Epithelial cell of proximal tubule (primary cell): ENCODE data around the gene MED17. TPM values are rescaled to one million over a fixed set of nuclear protein-coding genes. Genes with fewer than 3 reads are reported as not detected.
A peak's percentile ranks its signal among the peaks of the same experiment; 100 is the strongest.
"Not testable (repeated sequence)": the region's sequence is repeated elsewhere in the genome, so short reads cannot be mapped to it uniquely, and the experiment has no call there.

ENCODE experiments used
- DNase-seq: peaks from one replicate; pipeline ENCODE4 v3.0.0-alpha.2; 2011; ENCODE audit warnings: low read depth
- H3K4me3 ChIP-seq: 2 replicates; pipeline ENCODE4 v1.5.1; 2011; ENCODE audit warnings: low read depth, mild to moderate bottlenecking, low read length
- total RNA-seq: library from RNA; depleted of rRNA; stranded (reverse); fragments of >200 nt; gene quantifications from 2 replicates; pipeline ENCODE4 v1.2.3, GENCODE V29; 2015
- TF ChIP-seq, protein P1 (sequence below): conservative IDR thresholded peaks from 2 replicates; pipeline ENCODE4 v1.5.1; 2012; ENCODE audit warnings: low read depth, mild to moderate bottlenecking, low read length

MED17 gene
- total RNA-seq, 1 donor from 2014 or later: 26.9 TPM

DNA sequence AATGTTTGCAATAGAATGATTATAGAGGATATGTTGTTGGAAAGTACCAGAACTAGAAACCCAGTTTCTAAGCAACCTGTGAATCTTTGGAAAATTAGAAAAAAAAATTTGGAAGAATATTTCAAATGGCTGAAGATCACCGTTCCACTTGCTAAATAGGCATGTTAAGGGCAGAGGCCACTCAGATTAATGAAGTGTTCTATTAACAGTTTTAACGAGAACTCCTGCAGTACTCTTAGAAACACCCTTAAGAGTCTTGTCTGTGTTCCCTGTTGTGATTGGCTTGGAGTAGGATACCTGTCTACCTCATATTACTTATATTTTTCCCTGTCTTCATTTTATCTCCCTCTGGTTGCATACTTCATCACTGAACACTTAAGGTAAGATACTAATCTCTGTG, 38.0 kb upstream of the MED17 start:
- TF ChIP-seq, protein P1, sequence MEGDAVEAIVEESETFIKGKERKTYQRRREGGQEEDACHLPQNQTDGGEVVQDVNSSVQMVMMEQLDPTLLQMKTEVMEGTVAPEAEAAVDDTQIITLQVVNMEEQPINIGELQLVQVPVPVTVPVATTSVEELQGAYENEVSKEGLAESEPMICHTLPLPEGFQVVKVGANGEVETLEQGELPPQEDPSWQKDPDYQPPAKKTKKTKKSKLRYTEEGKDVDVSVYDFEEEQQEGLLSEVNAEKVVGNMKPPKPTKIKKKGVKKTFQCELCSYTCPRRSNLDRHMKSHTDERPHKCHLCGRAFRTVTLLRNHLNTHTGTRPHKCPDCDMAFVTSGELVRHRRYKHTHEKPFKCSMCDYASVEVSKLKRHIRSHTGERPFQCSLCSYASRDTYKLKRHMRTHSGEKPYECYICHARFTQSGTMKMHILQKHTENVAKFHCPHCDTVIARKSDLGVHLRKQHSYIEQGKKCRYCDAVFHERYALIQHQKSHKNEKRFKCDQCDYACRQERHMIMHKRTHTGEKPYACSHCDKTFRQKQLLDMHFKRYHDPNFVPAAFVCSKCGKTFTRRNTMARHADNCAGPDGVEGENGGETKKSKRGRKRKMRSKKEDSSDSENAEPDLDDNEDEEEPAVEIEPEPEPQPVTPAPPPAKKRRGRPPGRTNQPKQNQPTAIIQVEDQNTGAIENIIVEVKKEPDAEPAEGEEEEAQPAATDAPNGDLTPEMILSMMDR: no peak
- DNase-seq: peak; percentile 46
- peak overlapping the region; percentile 51 for H3K4me3 ChIP-seq

DNA sequence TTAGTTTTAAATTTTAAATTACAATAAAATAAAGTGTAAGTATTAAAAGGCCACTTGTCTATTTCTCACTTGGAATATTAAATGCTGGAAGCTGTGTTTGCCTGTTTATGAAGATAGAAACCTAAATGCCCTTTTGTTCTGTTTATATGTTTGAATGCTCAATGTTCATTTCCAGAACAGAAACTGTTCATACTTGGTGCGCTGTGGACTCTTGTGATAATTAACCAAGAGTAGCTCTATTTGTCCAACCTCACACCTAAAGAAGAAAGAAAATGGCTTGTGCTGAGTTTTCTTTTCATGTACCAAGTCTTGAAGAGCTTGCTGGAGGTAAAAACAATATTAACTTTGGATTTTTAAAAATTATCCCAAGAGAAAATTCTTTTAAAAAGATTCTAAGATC, 37.0 kb upstream of the MED17 start:
- H3K4me3 ChIP-seq: peak overlapping the region; percentile 51
- DNase-seq: no peak
- TF ChIP-seq, protein P1: no peak

DNA sequence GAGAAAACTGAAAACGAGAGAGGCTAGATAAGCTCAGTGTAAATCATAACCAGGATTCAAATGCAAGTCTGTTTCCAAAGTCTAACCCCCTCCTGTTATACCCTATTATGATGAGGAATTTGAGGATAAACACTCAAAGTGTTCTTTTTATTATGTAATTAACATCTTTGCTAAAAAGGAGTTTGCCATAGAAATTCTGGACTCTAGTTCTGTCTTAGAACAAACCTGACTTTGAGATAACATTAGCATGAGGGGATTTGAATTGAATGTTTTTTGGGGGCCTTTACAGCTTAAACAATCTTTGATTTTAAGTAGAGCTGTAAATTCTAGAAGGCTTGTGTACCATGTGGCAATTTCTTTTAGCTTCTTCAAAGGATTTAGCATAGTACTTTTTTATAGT, 33.1 kb upstream of the MED17 start:
- no peak overlapping the region for H3K4me3 ChIP-seq
- TF ChIP-seq, protein P1: no peak
- DNase-seq: no peak

DNA sequence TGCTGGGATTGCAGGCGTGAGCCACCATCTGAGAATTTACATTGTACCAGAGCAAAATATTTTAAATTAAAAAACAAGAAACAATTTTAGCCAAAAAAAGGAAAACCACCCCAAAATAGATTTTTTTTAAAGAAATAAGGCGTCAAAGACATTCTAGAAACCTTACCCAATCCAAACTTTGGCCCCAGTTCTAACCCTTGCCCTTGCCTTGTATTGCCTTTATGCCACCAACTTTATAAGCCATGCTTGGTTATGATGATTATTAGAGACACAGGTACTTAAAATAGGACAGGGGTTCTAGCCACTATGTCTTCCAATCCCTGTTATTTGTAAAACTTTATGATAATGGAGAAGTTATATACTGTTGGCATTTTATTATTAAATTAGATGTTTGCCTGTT, 30.8 kb upstream of the MED17 start:
- H3K4me3 ChIP-seq: no peak overlapping the region
- no peak for DNase-seq
- TF ChIP-seq, protein P1: no peak

DNA sequence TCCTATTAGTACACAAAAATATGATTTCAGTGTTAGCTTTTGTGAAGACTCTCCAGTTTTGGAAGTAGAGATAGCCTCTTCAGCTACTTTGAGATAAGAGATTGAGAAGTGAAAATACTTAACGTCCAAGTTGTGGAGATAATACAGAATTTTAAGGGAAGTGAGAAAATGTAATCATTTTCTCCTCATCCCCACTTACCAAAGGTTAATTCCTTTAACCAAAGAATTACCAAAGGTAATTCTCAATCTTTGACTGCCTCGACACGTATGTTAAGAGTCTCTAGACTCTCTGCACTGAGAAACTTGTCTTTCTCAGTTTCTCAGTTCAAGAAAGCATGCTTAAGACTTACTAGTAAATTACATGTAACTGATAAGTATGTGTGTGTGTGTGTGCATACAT, 27.3 kb upstream of the MED17 start:
- no peak overlapping the region for H3K4me3 ChIP-seq
- TF ChIP-seq, protein P1: no peak
- no peak for DNase-seq

DNA sequence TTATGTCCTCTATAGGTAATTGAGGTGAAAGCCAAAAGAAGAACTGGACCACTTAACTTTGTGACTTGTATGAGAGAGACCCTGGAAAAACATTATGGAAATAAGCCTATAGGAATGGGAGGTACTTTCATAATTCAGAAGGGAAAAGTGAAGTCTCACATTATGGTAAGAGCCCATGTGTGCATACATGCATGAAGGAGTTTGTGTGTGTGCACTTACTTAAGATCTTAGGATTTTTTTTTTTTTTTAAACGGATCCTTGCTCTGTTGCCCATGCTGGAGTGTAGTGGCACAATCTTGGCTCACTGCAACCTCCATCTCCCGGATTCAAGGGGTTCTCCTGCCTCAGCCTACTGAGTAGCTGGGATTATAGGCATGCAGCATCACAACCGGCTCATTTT, 26.8 kb upstream of the MED17 start:
- H3K4me3 ChIP-seq: no peak overlapping the region
- TF ChIP-seq, protein P1: no peak
- no peak for DNase-seq

DNA sequence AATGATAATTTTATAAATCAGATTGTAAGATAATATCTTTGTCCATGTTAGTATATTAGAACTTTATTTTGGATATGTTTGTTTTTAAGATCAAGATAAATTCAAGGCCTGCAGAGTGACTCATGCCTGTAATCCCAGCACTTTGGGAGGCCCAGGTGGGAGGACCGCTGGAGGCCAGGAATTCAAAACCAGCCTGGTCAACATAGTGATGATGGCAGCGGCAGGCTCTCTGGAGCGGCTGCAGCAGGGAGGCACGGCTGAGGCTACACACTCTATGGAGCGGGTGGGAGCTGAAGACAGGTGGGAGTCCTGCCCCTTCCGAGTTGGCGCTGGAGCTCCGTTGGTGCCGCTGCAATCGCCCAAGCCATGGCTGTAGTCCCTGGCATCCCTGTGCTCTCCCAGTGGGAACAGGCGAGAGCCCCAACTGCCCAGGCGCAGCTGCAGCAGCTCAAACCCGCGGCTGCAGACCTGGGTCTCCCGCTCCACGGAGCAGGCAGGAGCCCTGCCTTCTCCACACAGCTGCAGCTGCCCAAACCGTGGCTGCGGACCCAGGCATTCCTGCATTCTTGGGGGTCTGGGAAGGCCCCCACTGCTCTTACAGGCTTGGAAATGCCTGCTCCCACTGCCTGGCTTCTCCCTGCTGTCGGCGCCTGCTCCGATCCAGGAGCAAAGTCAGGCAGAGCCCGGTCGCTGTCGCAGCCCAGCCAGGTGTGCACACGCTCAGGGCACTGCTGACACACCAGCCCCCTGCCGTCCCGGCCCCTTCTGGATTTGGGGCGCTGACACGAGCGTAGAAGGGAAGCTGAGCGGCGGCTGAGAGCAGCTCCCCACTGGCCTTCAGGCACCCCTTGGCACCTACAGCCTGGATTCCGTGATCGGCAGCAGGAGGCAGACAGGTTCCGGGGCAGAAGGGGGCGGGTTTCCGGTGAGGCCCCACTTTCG, 25.9 kb upstream of the MED17 start:
- TF ChIP-seq, protein P1: no peak

DNA sequence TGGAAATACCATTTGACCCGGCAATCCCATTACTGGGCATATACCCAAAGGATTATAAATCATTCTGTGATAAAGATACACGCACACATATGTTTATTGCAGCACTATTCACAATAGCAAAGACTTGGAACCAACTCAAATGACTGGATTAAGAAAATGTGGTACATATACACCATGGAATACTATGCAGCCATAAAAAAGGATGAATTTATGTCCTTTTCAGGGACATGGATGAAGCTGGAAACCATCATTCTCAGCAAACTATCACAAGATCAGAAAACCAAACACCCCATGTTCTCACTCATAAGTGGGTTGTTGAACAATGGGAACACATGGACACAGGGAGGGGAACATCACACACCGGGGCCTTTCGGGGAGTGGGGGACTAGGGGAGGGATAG, 25.0 kb upstream of the MED17 start:
- H3K4me3 ChIP-seq, DNase-seq: not testable (repeated sequence)

More for the DNA sequence above, 25.9 kb upstream of the MED17 start:
- no peak for DNase-seq
- no peak overlapping the region for H3K4me3 ChIP-seq
